Brain pericyte (primary cell): ENCODE results near the gene NEDD4.
"Not testable (repeated sequence)": the region's sequence is repeated elsewhere in the genome, so short reads cannot be mapped to it uniquely, and the experiment has no call there.

Source experiments
- DNase-seq: peaks from one replicate; pipeline ENCODE4 v3.0.0-alpha.2; 2012; ENCODE audit warnings: low read depth, low spot score

NEDD4 gene

DNA sequence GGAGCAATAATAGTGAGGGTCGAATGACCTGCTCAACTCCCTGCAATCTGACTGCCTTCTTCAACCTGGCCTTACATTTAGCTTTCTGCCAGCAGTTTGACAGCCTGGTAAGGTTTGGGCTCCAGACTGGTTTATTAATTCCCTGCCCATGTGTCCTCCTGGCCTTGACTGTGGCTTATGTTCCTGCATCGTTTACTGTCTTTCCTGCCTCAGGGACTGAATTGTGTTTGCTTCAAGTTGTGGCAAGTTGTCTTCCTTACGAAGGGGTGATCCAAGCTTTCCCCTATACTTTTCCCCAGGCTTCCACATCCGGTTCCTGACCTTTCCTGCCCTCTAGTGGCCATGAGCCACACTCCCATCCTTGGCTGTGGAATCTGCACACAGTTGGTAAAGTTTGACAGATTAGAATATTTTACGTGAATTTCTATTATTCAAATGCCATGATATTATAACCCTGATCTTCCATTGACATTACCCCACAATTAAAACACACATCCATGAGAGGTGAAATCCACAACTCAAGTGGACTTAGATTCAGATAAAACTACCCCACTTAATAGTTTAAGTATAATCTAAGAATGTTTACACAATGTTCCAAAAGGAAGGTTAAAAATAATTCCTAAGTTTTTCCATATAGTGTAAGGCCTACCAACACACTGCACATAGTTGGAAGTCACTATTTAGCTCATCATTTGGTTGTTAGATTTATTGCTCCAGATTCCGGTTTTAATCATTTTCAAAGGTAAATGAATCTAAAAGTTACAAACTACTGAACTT is 95.7 kb downstream of the NEDD4 start:
- DNase-seq: no peak

DNA sequence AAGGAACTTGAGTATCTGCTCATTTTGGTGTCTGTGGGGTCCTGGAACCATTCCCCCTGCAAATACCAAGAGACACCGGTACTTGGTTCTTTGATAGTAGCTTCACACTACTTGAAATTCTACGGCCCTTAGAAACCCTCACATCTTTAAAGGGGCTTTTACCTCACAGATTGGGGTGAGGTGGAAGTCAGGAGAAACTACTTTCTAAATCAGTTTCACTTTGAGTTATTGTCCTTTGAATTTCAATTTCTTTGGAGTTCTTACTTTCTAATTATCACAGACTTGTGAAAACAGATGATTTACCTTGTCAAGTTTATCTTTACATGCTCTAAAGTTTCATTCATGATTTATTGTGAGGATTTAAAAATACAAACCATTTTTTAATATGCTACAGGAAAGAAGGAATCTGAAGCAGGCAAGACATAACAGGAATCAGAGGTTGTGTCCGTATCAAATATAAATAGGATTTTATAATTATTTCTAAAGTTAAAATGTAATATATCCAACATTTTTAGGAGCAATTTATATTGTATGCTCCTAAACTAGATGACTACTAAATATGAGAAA is 98.9 kb downstream of the NEDD4 start:
- no peak for DNase-seq

DNA sequence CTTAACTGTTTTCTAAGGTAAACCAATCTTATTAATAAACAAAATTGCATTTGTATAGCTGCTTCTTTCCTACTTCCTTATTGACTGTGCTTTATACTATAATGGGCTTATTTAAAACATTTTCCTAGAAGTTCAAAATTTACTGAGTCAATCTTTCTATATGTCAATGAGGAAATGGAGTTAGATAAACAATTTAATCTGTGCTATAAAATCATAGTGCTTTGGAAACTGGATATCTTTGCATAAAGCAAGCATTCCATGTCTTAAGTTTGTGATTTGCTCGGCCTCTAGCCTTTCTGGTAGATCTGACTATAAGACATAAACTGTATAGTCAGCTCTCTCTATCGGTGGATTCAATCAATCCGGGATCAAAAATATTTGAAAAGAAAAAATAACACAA is 99.6 kb downstream of the NEDD4 start:
- no peak for DNase-seq

DNA sequence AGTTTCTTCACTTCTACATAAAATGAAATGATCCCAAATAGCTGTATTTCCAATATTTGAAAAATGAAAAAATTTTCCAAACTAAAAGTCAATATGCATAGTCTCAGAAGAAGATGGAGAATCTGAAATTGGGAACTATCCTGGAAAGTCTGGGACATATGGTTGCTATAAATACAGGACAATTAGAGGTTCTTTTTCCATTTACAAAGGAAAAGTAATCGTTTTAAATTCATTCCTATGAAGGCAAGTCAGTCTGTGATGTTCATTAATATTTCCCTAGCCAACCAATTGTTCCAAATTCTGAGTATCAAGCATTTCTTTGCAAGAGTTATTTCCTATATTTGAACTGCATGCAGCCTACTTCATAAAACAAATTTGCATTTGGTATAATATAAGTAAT is 102.2 kb downstream of the NEDD4 start:
- no peak for DNase-seq

DNA sequence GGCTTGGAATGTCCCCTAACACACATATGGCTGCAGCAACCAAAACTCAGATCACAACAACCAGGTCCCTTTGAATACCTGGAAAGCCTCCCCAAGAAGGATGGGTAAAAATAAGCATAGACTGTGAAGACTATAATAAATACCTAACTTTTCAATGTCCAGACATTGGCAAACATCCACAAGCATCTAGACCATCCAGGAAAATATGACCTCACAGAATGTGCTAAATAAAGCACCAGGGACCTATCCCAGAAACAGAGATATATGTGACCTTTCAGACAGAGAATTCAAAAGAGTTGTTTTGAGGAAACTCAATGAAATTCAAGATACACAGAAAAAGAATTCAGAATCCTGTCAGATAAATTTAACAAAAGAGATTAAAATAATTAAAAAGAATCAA is 109.2 kb downstream of the NEDD4 start:
- DNase-seq: no peak

DNA sequence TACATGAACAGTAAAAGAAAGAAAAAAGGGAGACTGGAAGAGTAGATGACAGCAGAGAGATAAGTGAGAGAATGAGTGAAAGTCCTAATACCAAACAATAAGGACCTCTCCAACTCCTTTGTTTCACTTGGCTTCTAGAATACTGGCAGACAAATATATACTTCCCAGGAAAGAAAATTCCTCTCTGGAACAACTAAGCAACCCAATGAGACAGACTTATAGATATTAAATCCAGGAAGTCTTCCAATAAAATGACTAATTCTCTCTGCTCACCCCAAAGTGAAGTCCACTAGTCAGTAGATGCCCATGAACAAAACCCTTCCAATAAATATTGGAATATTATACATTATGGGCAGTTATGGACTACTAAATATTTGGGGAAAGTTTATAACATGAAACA is 114.2 kb downstream of the NEDD4 start:
- no peak for DNase-seq

DNA sequence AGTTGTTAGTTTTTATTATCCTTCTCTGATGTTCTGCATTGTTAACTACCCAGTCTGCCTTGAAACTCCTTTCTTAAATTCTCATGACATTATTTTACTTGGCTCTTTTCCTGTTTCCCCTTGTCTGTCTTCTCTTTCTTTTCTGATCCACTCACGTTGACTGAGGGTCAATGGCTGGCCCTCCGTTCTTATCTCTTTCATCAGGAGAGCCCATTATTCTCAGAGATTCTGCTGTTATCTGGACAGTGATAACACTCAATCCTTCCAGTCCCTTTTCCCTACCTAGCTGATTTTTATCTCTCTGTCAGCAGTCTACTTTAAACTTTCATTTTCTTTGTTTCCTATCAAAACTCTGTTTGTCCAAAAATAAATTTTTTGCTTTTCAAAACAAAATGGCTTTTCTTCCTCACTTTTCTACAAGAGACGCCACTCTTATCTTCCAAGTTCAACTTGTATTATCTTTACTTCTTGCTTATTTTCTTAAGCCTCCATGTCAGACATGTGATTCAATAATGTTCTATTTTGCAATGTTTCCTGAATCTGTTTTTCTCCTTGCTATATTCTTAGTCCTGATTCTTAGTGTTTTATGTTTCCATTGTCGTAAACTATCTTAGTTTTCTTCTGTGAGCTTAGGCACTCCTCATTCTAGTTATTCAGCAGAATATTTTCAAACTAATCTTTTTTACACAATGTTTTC is 120.2 kb downstream of the NEDD4 start:
- DNase-seq: no peak

DNA sequence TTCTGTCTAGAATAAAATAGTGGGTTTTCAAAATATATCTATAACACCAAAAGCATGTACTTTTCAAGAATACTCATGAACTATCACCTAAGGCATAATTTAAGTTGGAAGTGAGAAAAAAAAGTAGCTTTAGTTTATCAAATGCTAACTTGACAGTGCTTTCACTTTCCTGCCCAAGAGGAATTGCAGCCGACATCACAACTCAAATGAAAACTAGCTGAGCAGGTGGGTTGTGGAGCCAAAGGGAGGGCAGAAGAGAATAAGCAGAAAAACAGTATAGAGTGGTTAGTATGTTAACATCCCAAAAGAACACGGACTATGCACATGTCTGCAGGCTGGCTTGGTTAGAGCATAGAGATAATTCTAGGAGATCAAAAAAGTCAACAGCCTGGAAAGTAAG is 120.9 kb downstream of the NEDD4 start:
- no peak for DNase-seq

DNA sequence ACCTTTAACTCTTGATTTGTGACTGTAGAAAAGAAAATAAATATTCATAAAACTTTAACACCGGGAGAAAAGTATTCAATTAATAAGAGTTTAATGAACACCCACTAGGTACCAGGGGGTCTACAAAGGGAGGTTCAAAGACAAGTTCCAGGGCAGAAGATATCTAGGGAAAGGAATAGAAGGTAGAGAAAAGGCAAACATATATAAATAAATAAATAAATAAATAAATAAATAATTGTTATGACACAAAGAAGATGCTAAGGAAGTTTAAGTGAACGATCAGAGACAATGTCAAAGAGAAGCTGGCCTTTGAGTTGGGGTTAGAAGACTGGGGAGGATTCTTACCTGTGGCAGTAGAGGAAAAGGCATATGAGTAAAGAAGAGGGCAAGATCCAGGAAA is 123.8 kb downstream of the NEDD4 start:
- no peak for DNase-seq

DNA sequence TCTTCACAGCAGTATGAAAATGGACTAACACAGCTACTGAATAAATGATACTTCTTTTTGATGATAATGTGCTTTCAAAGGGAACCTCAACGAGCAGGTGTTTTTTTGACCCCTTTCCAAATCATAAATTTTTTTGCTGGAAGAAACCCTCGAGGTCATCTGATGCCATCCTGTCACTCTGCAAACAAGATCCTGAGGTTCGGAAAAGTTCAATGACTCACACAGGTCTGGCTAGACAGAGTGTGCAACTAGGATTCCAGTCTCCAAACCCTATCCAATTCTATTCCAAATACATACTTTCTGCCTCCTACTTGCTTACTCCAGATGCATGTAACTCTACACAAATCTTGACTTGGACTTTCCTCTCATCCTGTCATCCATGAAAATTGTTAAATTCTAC is 124.7 kb downstream of the NEDD4 start:
- no peak for DNase-seq

DNA sequence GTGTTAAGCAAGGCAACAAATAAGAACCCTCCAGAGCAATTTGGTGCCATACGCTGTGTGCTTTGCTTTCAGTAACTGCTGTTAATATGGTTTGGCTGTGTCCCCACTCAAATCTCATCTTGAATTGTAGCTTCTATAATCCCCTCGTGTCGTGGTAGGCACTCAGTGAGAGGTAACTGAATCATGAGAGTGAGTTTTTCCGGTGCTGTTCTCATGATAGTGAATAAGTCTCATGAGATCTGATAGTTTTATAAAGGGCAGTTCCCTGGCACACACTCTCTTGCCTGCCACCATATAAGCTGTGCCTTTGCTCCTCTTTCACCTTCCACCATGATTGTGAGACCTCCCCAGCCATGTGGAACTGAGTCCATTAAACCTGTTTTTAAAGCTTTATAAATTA is 125.1 kb downstream of the NEDD4 start:
- DNase-seq: not testable (repeated sequence)

DNA sequence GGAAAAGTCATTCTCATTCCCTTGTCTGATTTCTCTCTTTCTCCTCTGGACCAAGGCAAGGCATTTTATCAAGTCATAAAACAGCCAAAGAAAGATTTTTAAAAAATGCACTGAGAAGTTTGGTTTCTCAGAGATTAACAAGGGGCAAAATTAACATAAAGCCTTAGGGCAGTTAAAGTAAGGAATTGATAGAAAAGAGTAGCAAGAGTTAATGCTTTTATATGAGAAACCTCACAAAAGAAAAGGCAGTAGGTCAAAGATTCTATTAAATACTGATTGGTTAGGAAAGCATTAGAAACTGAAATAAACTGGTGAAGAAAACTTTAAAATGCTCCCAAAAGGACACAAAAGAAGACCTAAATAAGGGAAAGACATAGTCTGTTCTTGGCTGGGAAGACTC is 129.5 kb downstream of the NEDD4 start:
- no peak for DNase-seq

DNA sequence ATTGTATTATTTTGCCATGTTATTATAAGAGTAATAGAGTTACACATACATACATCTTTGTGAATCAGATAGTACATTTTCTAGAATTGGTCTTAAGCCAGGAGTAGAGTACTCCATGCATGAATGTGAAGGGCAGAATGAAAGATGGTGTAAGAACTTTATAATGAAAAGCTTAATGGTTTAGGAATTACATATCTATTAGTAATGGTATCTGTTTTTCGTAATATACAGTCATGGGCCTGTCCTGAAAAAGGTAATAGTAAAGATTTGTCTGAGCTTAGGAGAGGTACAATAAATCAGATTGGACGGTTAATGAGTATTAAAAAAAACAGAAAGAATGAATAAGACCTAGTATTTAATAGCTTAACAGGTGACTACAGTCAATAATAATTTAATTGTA is 132.3 kb downstream of the NEDD4 start:
- DNase-seq: no peak

DNA sequence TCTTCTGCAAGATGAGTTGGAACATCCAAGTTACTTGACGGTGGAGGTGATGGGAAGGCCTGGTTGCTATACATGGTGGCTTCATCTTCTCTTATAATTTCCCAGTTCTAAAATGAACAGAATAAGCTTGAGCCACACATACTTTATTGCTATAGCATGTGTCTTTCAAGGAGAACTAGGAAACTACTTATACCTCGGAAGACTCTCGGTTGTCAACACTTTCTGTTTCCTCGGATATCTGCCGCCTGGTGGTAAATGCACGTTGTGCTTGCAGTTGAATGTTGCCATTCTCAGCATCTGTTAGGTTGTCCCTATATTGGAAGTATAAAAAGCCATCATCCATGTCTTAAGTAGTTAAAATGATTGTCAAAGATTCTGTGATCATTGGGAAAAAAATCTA is 132.9 kb downstream of the NEDD4 start:
- DNase-seq: no peak

DNA sequence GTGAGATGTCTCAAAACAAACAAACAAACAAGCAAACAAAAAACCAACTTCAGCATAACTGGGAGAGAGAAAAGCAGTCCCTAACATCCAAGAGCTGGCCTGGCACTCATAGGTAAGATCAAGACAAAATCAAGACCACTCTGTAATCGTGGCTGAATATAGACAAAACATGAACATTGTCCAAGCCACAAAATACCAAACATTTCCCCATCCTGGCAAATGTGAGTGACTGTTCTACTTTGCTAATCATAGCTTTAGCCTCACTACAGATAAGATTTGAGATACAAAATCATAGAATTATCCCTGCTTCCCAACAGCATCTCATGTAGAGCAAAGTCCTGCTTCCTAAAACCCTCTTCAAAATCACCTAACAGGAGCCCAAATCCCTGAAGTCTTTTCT is 133.7 kb downstream of the NEDD4 start:
- DNase-seq: no peak

DNA sequence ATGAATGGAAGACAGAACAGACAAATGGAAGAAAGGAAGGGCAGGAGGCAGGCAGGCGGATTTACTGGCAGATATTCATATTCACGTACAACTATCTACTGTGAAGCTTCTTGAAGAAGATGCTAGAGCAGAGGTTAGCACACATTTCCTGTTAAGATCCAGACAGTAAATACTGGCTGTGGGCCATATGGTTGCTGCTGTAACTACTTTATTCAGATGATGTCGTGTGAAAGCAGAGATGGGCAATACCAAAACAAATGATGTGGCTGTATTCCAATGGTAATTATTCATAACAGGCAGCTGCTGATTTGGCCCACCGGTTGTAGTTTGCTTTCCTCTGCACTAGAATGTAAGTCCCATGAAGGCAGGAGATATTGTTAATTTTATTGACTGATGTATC is 134.8 kb downstream of the NEDD4 start:
- DNase-seq: no peak

DNA sequence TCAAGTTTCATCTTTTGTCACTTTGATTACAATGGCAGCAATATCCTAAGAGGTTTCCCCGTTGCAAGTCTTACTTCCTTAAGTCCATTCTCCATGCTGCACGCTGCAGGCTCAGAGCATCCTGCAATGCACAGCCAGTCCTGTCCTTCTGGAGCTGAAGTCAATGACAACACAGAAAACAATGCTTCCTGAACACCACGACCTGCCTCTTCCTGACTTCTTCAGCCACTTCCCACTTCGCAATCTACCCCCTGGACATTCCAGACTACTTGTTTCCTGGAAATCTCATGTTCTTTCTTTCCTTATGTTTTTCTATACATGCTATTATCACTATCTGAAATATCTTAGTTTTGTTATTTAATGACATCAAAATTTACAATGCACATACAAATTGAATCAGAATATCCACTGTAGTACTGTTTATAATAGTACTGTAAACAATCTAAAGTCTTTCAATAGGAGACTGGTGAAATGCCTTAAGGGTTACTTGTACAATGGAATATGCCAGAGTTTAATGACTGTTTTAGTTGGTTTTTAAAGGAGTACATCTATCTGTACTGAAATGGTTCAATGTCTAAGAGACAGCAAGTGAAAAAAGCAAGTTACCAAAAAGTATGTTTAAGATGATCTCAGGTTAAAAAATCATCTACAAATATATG is 136.8 kb downstream of the NEDD4 start:
- no peak for DNase-seq

DNA sequence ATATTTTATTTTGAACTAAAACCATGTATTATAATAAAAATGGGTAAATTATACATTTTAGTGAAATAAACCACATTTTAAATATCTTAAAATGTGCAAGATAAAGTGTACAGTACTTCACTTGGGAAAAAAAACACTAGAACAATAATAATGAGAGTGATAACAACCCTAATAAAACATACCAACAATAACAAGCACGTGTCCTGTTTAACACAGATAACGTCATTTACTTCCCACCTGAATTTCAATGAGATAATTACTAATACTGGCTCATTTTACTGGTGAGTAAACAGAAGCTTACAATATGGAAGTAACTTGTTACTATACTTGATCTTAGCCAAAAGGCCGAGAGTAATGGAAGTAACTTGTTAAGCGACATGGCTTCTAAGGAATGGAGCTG is 140.3 kb downstream of the NEDD4 start:
- no peak for DNase-seq

DNA sequence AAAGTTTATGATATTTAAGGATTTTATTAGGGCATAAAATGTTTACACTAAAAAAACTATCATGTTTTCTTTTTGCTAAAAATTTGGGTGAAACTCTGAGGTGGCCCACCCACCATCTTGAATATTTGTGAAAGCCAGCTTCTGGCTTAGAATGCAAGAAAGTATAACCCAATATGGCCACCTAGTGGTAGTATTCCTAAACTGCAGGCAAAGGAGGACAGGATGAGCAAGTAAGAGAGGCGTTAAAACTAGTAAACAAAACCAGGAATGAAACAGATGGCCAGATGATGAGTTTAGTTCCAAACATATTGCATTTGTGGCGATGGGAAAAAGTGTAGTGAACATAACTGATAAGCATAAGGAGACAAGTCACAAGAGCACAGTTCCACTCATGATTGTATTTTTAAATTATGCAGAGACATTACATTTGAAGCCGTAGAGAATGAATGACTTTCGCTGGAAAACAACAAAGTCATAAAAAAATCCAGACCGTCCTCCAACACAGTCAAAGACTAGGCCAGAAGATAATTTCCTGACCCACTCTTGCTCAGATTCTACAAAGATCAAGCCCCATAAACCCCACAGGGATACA is 147.2 kb downstream of the NEDD4 start:
- DNase-seq: peak; percentile 27

DNA sequence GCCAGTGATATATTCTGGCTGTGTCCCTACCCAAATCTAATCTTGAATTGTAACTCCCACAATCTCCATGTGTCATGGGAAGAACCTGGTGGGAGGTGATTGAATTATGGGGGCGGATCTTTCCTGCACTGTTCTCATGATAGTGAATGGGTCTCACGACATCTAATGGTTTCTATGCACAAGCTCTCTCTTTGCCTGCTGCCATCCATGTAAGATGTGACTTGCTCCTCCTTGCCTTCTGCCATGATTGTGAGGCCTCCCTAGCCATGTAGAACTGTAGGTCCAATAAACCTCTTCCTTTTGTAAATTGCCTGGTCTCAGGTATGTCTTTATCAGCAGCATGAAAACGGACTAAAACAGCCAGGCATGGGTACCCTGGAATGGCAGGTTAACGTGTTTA is 150.5 kb downstream of the NEDD4 start:
- DNase-seq: not testable (repeated sequence)

DNA sequence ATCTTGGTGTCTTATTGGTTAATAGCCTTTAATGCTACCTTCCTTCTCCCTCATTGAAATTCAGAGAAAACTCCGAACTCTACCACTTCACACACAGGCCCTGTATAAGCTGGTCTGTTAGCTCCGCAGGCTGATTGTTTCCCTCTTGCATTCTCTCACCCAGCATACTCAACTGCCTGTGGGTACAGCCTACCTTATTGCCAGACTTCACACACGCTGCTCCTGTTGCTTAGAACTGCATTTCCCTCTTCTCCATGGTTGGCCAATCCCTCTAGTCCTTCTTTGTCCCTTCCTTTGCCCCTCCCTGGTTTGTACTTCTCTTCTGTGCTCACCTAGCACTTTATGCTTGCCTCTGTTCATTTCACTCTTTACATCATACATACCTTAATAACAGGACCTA is 157.5 kb downstream of the NEDD4 start:
- DNase-seq: no peak

DNA sequence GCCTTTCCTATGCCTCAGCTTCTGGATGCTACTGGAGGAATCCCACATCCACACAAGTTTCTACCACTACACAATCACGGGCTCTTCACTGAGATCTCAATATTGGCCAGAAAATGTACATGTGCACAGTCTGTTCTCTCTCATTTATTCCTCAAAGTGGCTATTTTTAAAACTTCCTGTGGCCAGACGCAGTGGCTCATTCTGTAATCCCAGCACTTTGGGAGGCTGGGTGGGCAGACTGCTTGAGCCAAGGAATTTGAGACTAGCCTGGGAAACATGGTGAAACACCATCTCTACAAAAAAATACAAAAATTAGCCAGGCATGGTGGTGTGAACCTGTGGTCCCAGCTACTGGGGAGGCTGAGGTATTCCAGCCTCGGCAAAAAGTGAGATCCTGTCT is 159.1 kb downstream of the NEDD4 start:
- no peak for DNase-seq
